ENCODE measurements around the gene ZBTB20. TPM values are rescaled to one million over a fixed set of nuclear protein-coding genes. Genes with fewer than 3 reads are reported as not detected.

Gene ZBTB20
- total RNA-seq, 1 experiment from 2014 or later: 1.6 TPM

DNA sequence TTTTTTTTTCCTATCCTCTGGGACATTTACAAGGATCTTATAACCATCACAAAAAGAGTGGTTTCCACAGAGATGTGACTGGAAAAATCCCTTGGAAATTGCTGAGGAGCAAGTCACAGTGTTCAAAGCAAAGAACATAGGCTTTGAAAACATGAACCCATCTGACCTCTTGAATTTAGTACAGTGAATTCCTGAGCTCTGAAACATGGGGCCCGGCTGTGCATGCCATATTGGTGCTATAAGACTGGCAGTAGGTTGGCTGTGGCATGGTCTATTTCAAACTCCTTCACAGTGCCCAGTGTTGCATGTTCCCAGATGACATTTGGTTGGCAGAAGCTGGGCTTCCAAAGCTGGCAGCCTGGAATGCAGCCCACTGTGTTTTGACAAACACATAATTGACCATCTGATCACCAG is 651.1 kb downstream of the ZBTB20 start:
- no peaks in the 10 kb centered on the region for H3K27me3 ChIP-seq (ENCODE audit: low read length)
- DNase-seq: no peak
- no peak overlapping the region for H3K27ac ChIP-seq (ENCODE audit: low read length)
- no peaks in the 10 kb centered on the region for H3K36me3 ChIP-seq (ENCODE audit: insufficient read depth, low read length)
- H3K9me3 ChIP-seq (ENCODE audit: low read length): no peaks in the 10 kb centered on the region
- no peaks in the 10 kb centered on the region for H3K9me2 ChIP-seq (replicated peaks; ENCODE audit: insufficient read depth, low read length)
- H3K79me2 ChIP-seq (ENCODE audit: low read length): no peaks in the 10 kb centered on the region
- no peaks in the 10 kb centered on the region for H3K4me1 ChIP-seq (ENCODE audit: low read length)
- no peak overlapping the region for H3K9ac ChIP-seq (ENCODE audit: low read length)
- no peak overlapping the region for H2AFZ ChIP-seq (ENCODE audit: low read length)
- no peaks in the 10 kb centered on the region for H4K20me1 ChIP-seq (ENCODE audit: insufficient read depth, low read depth, low read length)
- no peak overlapping the region for H3K4me2 ChIP-seq (ENCODE audit: low read depth, low read length, poor library complexity, severe bottlenecking)
- no peak overlapping the region for H3K4me3 ChIP-seq (ENCODE audit: low read length)

GRCh38 chr3:114494498-114494897 is 652.6 kb downstream of the ZBTB20 start:
- no peaks in the 10 kb centered on the region for H3K9me3 ChIP-seq (ENCODE audit: low read length)
- H3K4me1 ChIP-seq (ENCODE audit: low read length): no peaks in the 10 kb centered on the region
- no peak overlapping the region for H3K27ac ChIP-seq (ENCODE audit: low read length)
- no peak for DNase-seq
- no peak overlapping the region for H3K9ac ChIP-seq (ENCODE audit: low read length)
- H3K79me2 ChIP-seq (ENCODE audit: low read length): no peaks in the 10 kb centered on the region
- H3K9me2 ChIP-seq (replicated peaks; ENCODE audit: insufficient read depth, low read length): no peaks in the 10 kb centered on the region
- H3K27me3 ChIP-seq (ENCODE audit: low read length): no peaks in the 10 kb centered on the region
- H3K36me3 ChIP-seq (ENCODE audit: insufficient read depth, low read length): no peaks in the 10 kb centered on the region
- H3K4me2 ChIP-seq (ENCODE audit: low read depth, low read length, poor library complexity, severe bottlenecking): no peak overlapping the region
- no peaks in the 10 kb centered on the region for H4K20me1 ChIP-seq (ENCODE audit: insufficient read depth, low read depth, low read length)
- no peak overlapping the region for H3K4me3 ChIP-seq (ENCODE audit: low read length)
- H2AFZ ChIP-seq (ENCODE audit: low read length): no peak overlapping the region

DNA sequence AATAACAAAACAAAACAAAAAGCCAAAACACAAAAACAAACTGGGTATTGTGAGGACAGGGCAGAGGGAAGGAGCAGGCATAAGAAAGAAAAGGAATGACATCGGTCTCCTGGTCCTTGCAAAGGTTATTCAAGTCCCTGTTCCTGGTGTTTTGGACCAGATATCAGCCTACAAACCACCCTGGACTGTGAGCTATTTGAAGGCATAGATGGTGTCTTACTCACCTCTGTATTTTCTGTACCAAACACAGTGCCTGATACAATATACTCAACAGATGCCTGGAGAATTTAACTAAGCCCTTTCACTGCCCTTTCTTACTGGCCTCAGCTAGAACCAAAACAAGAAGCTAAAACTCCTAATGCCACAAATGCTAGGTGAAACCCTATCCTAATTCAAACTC is 656.3 kb downstream of the ZBTB20 start:
- Histone ChIP-seq H3K9ac (ENCODE audit: low read length) (no peak overlapping the region), H3K27me3 (ENCODE audit: low read length) (no peaks in the 10 kb centered on the region), H3K9me2 (replicated peaks; ENCODE audit: insufficient read depth, low read length) (no peaks in the 10 kb centered on the region), H3K36me3 (ENCODE audit: insufficient read depth, low read length) (no peaks in the 10 kb centered on the region), H3K4me3 (ENCODE audit: low read length) (no peak overlapping the region), H4K20me1 (ENCODE audit: insufficient read depth, low read depth, low read length) (no peaks in the 10 kb centered on the region), H3K27ac (ENCODE audit: low read length) (no peak overlapping the region), H3K79me2 (ENCODE audit: low read length) (no peaks in the 10 kb centered on the region), H2AFZ (ENCODE audit: low read length) (no peak overlapping the region), H3K9me3 (ENCODE audit: low read length) (no peaks in the 10 kb centered on the region), H3K4me1 (ENCODE audit: low read length) (no peaks in the 10 kb centered on the region), H3K4me2 (ENCODE audit: low read depth, low read length, poor library complexity, severe bottlenecking) (no peak overlapping the region)
- DNase-seq: no peak

DNA sequence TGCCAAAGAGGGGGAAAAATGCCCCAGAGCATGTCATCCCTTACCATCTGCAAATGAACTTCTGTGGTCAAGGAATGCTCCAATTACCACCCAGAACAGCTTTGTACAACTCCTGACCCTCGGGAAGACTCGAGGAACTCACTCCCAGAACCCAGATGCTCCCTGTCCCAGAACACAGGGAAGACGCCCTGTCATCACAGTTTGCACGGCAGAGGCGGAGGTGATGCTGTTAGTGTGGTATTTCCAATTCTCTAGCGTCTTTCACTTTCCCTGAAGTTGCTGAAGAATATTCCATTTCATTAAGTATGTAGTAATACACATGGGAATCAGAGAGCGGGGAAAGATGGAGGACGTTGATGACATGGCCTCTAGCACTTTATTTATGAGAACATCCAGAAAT is 659.6 kb downstream of the ZBTB20 start:
- no peaks in the 10 kb centered on the region for H3K79me2 ChIP-seq (ENCODE audit: low read length)
- no peak overlapping the region for H3K27ac ChIP-seq (ENCODE audit: low read length)
- H3K4me2 ChIP-seq (ENCODE audit: low read depth, low read length, poor library complexity, severe bottlenecking): no peak overlapping the region

DNA sequence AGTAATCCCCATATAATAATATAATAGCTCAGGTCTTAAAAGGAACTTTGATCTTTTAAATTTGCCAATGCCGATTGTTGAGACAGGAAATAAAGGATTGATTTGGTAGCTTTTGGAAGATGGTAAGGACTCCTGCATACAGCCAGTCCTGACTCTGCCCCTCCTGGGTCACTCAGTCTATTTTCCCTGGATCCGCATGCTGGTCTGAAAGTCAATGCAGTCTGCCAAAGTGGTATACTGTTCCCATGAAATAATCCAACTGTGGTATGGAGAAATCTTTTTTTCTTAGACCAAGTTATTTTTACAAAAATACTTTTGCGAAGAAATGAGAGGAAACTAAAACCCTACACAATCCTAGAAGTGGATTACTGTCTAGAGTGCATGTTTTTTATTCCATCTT is 662.2 kb downstream of the ZBTB20 start:
- Histone ChIP-seq H3K36me3 (ENCODE audit: insufficient read depth, low read length) (no peaks in the 10 kb centered on the region), H3K27ac (ENCODE audit: low read length) (no peak overlapping the region), H2AFZ (ENCODE audit: low read length) (no peak overlapping the region), H3K4me3 (ENCODE audit: low read length) (no peak overlapping the region), H3K4me1 (ENCODE audit: low read length) (no peaks in the 10 kb centered on the region), H3K9ac (ENCODE audit: low read length) (no peak overlapping the region), H4K20me1 (ENCODE audit: insufficient read depth, low read depth, low read length) (no peaks in the 10 kb centered on the region), H3K9me2 (replicated peaks; ENCODE audit: insufficient read depth, low read length) (no peaks in the 10 kb centered on the region), H3K27me3 (ENCODE audit: low read length) (no peaks in the 10 kb centered on the region), H3K79me2 (ENCODE audit: low read length) (no peaks in the 10 kb centered on the region), H3K9me3 (ENCODE audit: low read length) (no peaks in the 10 kb centered on the region), H3K4me2 (ENCODE audit: low read depth, low read length, poor library complexity, severe bottlenecking) (no peak overlapping the region)
- no peak for DNase-seq

More for the DNA sequence above, 659.6 kb downstream of the ZBTB20 start:
- H4K20me1 ChIP-seq (ENCODE audit: insufficient read depth, low read depth, low read length): no peaks in the 10 kb centered on the region
- no peak overlapping the region for H2AFZ ChIP-seq (ENCODE audit: low read length)
- no peak overlapping the region for H3K4me3 ChIP-seq (ENCODE audit: low read length)
- H3K27me3 ChIP-seq (ENCODE audit: low read length): no peaks in the 10 kb centered on the region
- no peaks in the 10 kb centered on the region for H3K4me1 ChIP-seq (ENCODE audit: low read length)
- no peak overlapping the region for H3K9ac ChIP-seq (ENCODE audit: low read length)
- H3K9me3 ChIP-seq (ENCODE audit: low read length): no peaks in the 10 kb centered on the region
- no peak for DNase-seq
- no peaks in the 10 kb centered on the region for H3K36me3 ChIP-seq (ENCODE audit: insufficient read depth, low read length)
- H3K9me2 ChIP-seq (replicated peaks; ENCODE audit: insufficient read depth, low read length): no peaks in the 10 kb centered on the region

- Histone ChIP-seq H3K79me2 (ENCODE audit: low read length) (no peaks in the 10 kb centered on the region), H3K36me3 (ENCODE audit: insufficient read depth, low read length) (no peaks in the 10 kb centered on the region), H3K4me3 (ENCODE audit: low read length) (no peak overlapping the region)
These were observed 666.0 kb downstream of the ZBTB20 start for GRCh38 chr3:114481113-114481512.

DNA sequence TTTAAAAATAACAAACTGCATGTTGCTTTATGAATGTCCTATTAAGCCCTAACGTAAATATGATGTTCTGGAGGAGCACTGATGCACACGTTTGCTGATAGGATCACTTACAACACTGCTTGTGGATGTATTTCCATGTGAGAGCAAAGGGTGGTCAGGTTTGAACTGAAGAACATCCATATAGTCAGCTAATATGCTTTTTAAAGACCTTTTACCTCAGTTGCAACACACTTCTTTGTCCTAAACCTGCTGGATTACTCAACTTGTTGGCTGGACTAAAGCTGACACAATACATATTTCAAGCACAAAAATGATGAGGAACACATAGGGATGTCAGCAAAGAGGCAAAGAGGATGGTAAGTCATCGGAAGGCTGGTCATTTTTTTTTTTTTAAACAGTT is 666.6 kb downstream of the ZBTB20 start:
- no peaks in the 10 kb centered on the region for H3K27me3 ChIP-seq (ENCODE audit: low read length)
- no peaks in the 10 kb centered on the region for H3K9me2 ChIP-seq (replicated peaks; ENCODE audit: insufficient read depth, low read length)
- H4K20me1 ChIP-seq (ENCODE audit: insufficient read depth, low read depth, low read length): no peaks in the 10 kb centered on the region
- no peaks in the 10 kb centered on the region for H3K79me2 ChIP-seq (ENCODE audit: low read length)
- H3K4me2 ChIP-seq (ENCODE audit: low read depth, low read length, poor library complexity, severe bottlenecking): no peak overlapping the region
- H2AFZ ChIP-seq (ENCODE audit: low read length): no peak overlapping the region
- H3K36me3 ChIP-seq (ENCODE audit: insufficient read depth, low read length): no peaks in the 10 kb centered on the region
- no peak overlapping the region for H3K9ac ChIP-seq (ENCODE audit: low read length)
- H3K4me1 ChIP-seq (ENCODE audit: low read length): no peaks in the 10 kb centered on the region
- H3K9me3 ChIP-seq (ENCODE audit: low read length): no peaks in the 10 kb centered on the region
- DNase-seq: no peak
- no peak overlapping the region for H3K27ac ChIP-seq (ENCODE audit: low read length)
- H3K4me3 ChIP-seq (ENCODE audit: low read length): no peak overlapping the region

More at GRCh38 chr3:114481113-114481512, 666.0 kb downstream of the ZBTB20 start:
- Histone ChIP-seq H3K27ac (ENCODE audit: low read length) (no peak overlapping the region), H4K20me1 (ENCODE audit: insufficient read depth, low read depth, low read length) (no peaks in the 10 kb centered on the region), H3K9me2 (replicated peaks; ENCODE audit: insufficient read depth, low read length) (no peaks in the 10 kb centered on the region), H3K4me2 (ENCODE audit: low read depth, low read length, poor library complexity, severe bottlenecking) (no peak overlapping the region), H3K27me3 (ENCODE audit: low read length) (no peaks in the 10 kb centered on the region), H2AFZ (ENCODE audit: low read length) (no peak overlapping the region), H3K9ac (ENCODE audit: low read length) (no peak overlapping the region), H3K4me1 (ENCODE audit: low read length) (no peaks in the 10 kb centered on the region), H3K9me3 (ENCODE audit: low read length) (no peaks in the 10 kb centered on the region)
- no peak for DNase-seq

DNA sequence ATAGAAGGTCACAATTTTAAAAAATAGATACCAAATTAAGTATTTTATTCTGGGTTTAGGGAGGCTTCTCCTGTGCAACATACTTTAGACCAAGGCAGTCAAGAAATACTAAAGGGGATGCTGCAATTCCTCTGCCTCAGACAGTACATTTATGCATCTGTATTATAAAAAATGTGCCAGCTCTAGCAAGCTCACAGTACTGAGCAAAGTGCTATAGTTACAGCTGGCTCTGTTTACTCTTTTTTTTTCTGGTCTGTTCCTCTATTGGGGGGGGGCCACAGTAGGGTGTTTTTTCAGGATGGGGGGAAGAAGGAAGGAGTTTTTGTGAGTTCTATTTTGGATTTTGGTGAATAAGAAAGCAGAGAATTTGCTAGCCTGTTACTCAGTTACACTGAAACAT is 668.3 kb downstream of the ZBTB20 start:
- Histone ChIP-seq H3K9me2 (replicated peaks; ENCODE audit: insufficient read depth, low read length) (no peaks in the 10 kb centered on the region), H3K4me2 (ENCODE audit: low read depth, low read length, poor library complexity, severe bottlenecking) (no peak overlapping the region), H2AFZ (ENCODE audit: low read length) (no peak overlapping the region), H4K20me1 (ENCODE audit: insufficient read depth, low read depth, low read length) (no peaks in the 10 kb centered on the region), H3K4me1 (ENCODE audit: low read length) (no peaks in the 10 kb centered on the region), H3K27ac (ENCODE audit: low read length) (no peak overlapping the region), H3K9me3 (ENCODE audit: low read length) (no peaks in the 10 kb centered on the region), H3K27me3 (ENCODE audit: low read length) (no peaks in the 10 kb centered on the region), H3K9ac (ENCODE audit: low read length) (no peak overlapping the region), H3K4me3 (ENCODE audit: low read length) (no peak overlapping the region), H3K79me2 (ENCODE audit: low read length) (no peaks in the 10 kb centered on the region), H3K36me3 (ENCODE audit: insufficient read depth, low read length) (no peaks in the 10 kb centered on the region)
- DNase-seq: no peak

DNA sequence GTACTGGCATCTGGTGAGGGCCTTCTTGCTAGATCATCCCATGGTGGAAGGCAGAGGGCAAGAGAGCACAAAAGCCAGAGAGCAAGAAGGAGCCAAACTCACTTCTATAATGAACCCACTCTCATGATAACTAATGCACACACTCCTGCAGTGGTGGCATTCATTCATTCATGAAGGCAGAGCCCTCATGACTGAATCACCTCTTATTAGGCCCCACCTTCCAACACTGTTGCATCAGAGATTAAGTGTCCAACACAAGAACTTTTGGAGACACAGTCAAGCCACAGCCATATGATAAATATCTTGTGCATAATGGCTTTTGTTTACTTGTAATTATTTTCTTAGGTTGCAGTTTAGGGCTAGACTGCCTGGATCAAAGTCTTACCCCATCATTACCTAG is 670.6 kb downstream of the ZBTB20 start:
- Histone ChIP-seq H2AFZ (ENCODE audit: low read length) (no peak overlapping the region), H3K27me3 (ENCODE audit: low read length) (no peaks in the 10 kb centered on the region), H3K9me3 (ENCODE audit: low read length) (no peaks in the 10 kb centered on the region), H3K4me2 (ENCODE audit: low read depth, low read length, poor library complexity, severe bottlenecking) (no peak overlapping the region), H3K9ac (ENCODE audit: low read length) (no peak overlapping the region), H3K9me2 (replicated peaks; ENCODE audit: insufficient read depth, low read length) (no peaks in the 10 kb centered on the region), H3K36me3 (ENCODE audit: insufficient read depth, low read length) (no peaks in the 10 kb centered on the region), H3K27ac (ENCODE audit: low read length) (no peak overlapping the region), H3K79me2 (ENCODE audit: low read length) (no peaks in the 10 kb centered on the region), H3K4me1 (ENCODE audit: low read length) (no peaks in the 10 kb centered on the region), H3K4me3 (ENCODE audit: low read length) (no peak overlapping the region), H4K20me1 (ENCODE audit: insufficient read depth, low read depth, low read length) (no peaks in the 10 kb centered on the region)
- DNase-seq: no peak

Data from Karpas-422 (cell line).